Glutamatergic neuron (in vitro differentiated cells): ENCODE data around the gene FFAR3. TPM values are rescaled to one million over a fixed set of nuclear protein-coding genes. Genes with fewer than 3 reads are reported as not detected.

ENCODE experiments used
- DNase-seq: peaks from one replicate; pipeline ENCODE4 v3.0.0; 2022
- H3K27ac Mint-ChIP-seq: one replicate; pipeline ENCODE4 v1.8.0; 2020; ENCODE audit warnings: mild to moderate bottlenecking, mixed read lengths, inconsistent platforms; ENCODE audit not compliant: unreplicated experiment
- H3K27me3 Mint-ChIP-seq: one replicate; pipeline ENCODE4 v1.8.0; 2020; ENCODE audit warnings: mild to moderate bottlenecking, moderate library complexity, mixed read lengths, inconsistent platforms; ENCODE audit not compliant: unreplicated experiment
- H3K36me3 Mint-ChIP-seq: one replicate; pipeline ENCODE4 v1.8.0; 2020; ENCODE audit warnings: mild to moderate bottlenecking, mixed read lengths, inconsistent platforms; ENCODE audit not compliant: unreplicated experiment
- H3K4me1 Mint-ChIP-seq: one replicate; pipeline ENCODE4 v1.8.0; 2020; ENCODE audit warnings: mild to moderate bottlenecking, low read depth, mixed read lengths, inconsistent platforms; ENCODE audit not compliant: unreplicated experiment
- H3K4me3 Mint-ChIP-seq: one replicate; pipeline ENCODE4 v1.8.0; 2020; ENCODE audit warnings: mild to moderate bottlenecking, mixed read lengths, inconsistent platforms; ENCODE audit not compliant: unreplicated experiment
- H3K9me3 Mint-ChIP-seq: one replicate; pipeline ENCODE4 v1.8.0; 2020; ENCODE audit warnings: mild to moderate bottlenecking, moderate library complexity, mixed read lengths, inconsistent platforms; ENCODE audit not compliant: unreplicated experiment
- CTCF ChIP-seq: fragments of 200-600 bp; sonication (generic); IDR thresholded peaks from one replicate; pipeline ENCODE4 v1.5.0; 2021; ENCODE audit not compliant: partially characterized antibody, unreplicated experiment
- total RNA-seq: library from RNA; stranded (reverse); fragmentation: NEBNext Ultra II Directional; extraction: Animal tissue kit (Norgen Biotek cat#: 25700); gene quantifications from one replicate; pipeline ENCODE4 v1.2.1, GENCODE V29; 2021; ENCODE audit not compliant: unreplicated experiment

FFAR3 gene
- total RNA-seq, 1 donor from 2014 or later = not detected

- no peak overlapping the region for H3K27ac Mint-ChIP-seq
- H3K36me3 Mint-ChIP-seq = no peaks in the 10 kb centered on the region
- H3K27me3 Mint-ChIP-seq = peaks cover 8% of the 10 kb centered on the region
- no peak overlapping the region for H3K4me3 Mint-ChIP-seq
- H3K9me3 Mint-ChIP-seq = peaks cover 4% of the 10 kb centered on the region
- TF ChIP-seq CTCF = no peak
- DNase-seq = no peak
- H3K4me1 Mint-ChIP-seq = no peaks in the 10 kb centered on the region
Measured at GRCh38 chr19:35310811-35311465, 47.3 kb upstream of the FFAR3 start.

GRCh38 chr19:35311901-35312665 lies 46.2 kb upstream of the FFAR3 start:
- DNase-seq = no peak
- Mint-ChIP-seq H3K4me1 (no peaks in the 10 kb centered on the region), H3K36me3 (no peaks in the 10 kb centered on the region), H3K27me3 (peaks cover 8% of the 10 kb centered on the region), H3K9me3 (peaks cover 2% of the 10 kb centered on the region), H3K4me3 (no peak overlapping the region), H3K27ac (no peak overlapping the region)
- TF ChIP-seq CTCF = no peak

GRCh38 chr19:35313587-35313986 lies 44.7 kb upstream of the FFAR3 start:
- DNase-seq = no peak
- Mint-ChIP-seq H3K27me3 (peaks cover 8% of the 10 kb centered on the region), H3K4me3 (no peak overlapping the region), H3K4me1 (no peaks in the 10 kb centered on the region), H3K27ac (no peak overlapping the region), H3K36me3 (no peaks in the 10 kb centered on the region), H3K9me3 (peaks cover 2% of the 10 kb centered on the region)
- TF ChIP-seq CTCF = no peak

- H3K27ac Mint-ChIP-seq = no peak overlapping the region
- no peaks in the 10 kb centered on the region for H3K4me1 Mint-ChIP-seq
- H3K36me3 Mint-ChIP-seq = no peaks in the 10 kb centered on the region
- peaks cover 2% of the 10 kb centered on the region for H3K9me3 Mint-ChIP-seq
- no peak for DNase-seq
- no peak for TF ChIP-seq CTCF
- peaks cover 8% of the 10 kb centered on the region for H3K27me3 Mint-ChIP-seq
- no peak overlapping the region for H3K4me3 Mint-ChIP-seq
Measured at GRCh38 chr19:35314031-35314430, 44.2 kb upstream of the FFAR3 start.

GRCh38 chr19:35314858-35315470 lies 43.3 kb upstream of the FFAR3 start:
- no peak for TF ChIP-seq CTCF
- Mint-ChIP-seq H3K36me3 (no peaks in the 10 kb centered on the region), H3K27me3 (peaks cover 5% of the 10 kb centered on the region), H3K27ac (no peak overlapping the region), H3K9me3 (peaks cover 2% of the 10 kb centered on the region), H3K4me3 (no peak overlapping the region), H3K4me1 (no peaks in the 10 kb centered on the region)
- DNase-seq = no peak
